HG03108 (cell line): Measurements from ENCODE around the gene EPHA7.

Experiments
- ATAC-seq: cut with Tn5 transposase; IDR thresholded peaks from one replicate; pipeline ENCODE4 v1.9.1; 2021; ENCODE audit warnings: moderate library complexity; ENCODE audit not compliant: unreplicated experiment

The EPHA7 gene

GRCh38 chr6:93394471-93394870 lies 24.9 kb downstream of the EPHA7 start:
- no peak for ATAC-seq

- no peak for ATAC-seq
Measured at GRCh38 chr6:93393554-93394074, 25.7 kb downstream of the EPHA7 start.

GRCh38 chr6:93392797-93393196 lies 26.6 kb downstream of the EPHA7 start:
- no peak for ATAC-seq

- ATAC-seq, result no peak
Measured at GRCh38 chr6:93391965-93392364, 27.4 kb downstream of the EPHA7 start.

- ATAC-seq, result no peak
Measured at GRCh38 chr6:93389192-93389591, 30.2 kb downstream of the EPHA7 start.

GRCh38 chr6:93388070-93388469 lies 31.3 kb downstream of the EPHA7 start:
- no peak for ATAC-seq

- ATAC-seq, result no peak
Measured at GRCh38 chr6:93376026-93376540, 43.3 kb downstream of the EPHA7 start.

- no peak for ATAC-seq
Measured at GRCh38 chr6:93373445-93373844, 45.9 kb downstream of the EPHA7 start.

- no peak for ATAC-seq
Measured at GRCh38 chr6:93371756-93372155, 47.6 kb downstream of the EPHA7 start.

- no peak for ATAC-seq
Measured at GRCh38 chr6:93369586-93370134, 49.7 kb downstream of the EPHA7 start.

GRCh38 chr6:93366506-93366905 lies 52.9 kb downstream of the EPHA7 start:
- ATAC-seq, result no peak

- ATAC-seq, result no peak
Measured at GRCh38 chr6:93365445-93365844, 53.9 kb downstream of the EPHA7 start.

GRCh38 chr6:93358435-93358834 lies 60.9 kb downstream of the EPHA7 start:
- ATAC-seq, result no peak

- ATAC-seq, result no peak
Measured at GRCh38 chr6:93352604-93353003, 66.8 kb downstream of the EPHA7 start.

- no peak for ATAC-seq
Measured at GRCh38 chr6:93351222-93351621, 68.1 kb downstream of the EPHA7 start.

- ATAC-seq, result no peak
Measured at GRCh38 chr6:93350774-93351173, 68.6 kb downstream of the EPHA7 start.

GRCh38 chr6:93344333-93344835 lies 75.0 kb downstream of the EPHA7 start:
- no peak for ATAC-seq

GRCh38 chr6:93343476-93343875 lies 75.9 kb downstream of the EPHA7 start:
- no peak for ATAC-seq

GRCh38 chr6:93341900-93342613 lies 77.3 kb downstream of the EPHA7 start:
- no peak for ATAC-seq

- no peak for ATAC-seq
Measured at GRCh38 chr6:93337772-93338394, 81.5 kb downstream of the EPHA7 start.

GRCh38 chr6:93337014-93337413 lies 82.3 kb downstream of the EPHA7 start:
- ATAC-seq, result no peak
